T-helper 2 cell treated with Interferon-gamma antibody and Interleukin-4, amounts not matched to agents 100 ng/mL and 5 ng/mL, for 36 hours (primary cell): ENCODE results near the gene PCDHB15. TPM values are rescaled to one million over a fixed set of nuclear protein-coding genes. Genes with fewer than 3 reads are reported as not detected.
"Not testable (repeated sequence)": the region's sequence is repeated elsewhere in the genome, so short reads cannot be mapped to it uniquely, and the experiment has no call there.

Source experiments
- intact Hi-C: fragments of 100-400 bp; cut with micrococcal nuclease; formaldehyde crosslinking; loops from one replicate; pipeline ENCODE4 v1.15.1; 2023
- total RNA-seq: library from RNA; stranded (reverse); gene quantifications from 2 replicates; pipeline ENCODE4 v1.2.3, GENCODE V29; 2022

PCDHB15 gene
- total RNA-seq, 1 donor from 2014 or later = not detected

GRCh38 chr5:141247434-141247833 is 2.2 kb downstream of the PCDHB15 start:
- intact Hi-C loops = not testable (repeated sequence)

DNA sequence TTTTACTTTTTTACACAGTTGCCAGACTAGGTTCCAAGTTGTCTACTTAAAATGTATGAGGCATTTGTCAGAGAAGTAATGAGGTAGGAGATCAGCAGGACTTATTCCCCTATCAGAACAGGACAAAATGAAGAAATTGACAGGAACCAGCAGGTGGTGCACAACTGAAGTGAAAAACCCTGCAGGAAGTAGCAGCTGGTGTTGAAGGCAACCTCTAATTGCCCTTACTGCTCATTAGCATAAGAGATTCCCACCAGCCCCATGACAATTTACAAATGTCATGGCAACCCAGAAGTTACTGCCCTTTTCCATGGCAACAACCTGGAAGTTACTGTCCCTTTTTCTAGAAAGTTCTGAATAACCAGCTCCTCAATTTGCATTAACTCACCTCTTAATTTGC is 5.4 kb downstream of the PCDHB15 start:
- intact Hi-C loops = no loop called here

DNA sequence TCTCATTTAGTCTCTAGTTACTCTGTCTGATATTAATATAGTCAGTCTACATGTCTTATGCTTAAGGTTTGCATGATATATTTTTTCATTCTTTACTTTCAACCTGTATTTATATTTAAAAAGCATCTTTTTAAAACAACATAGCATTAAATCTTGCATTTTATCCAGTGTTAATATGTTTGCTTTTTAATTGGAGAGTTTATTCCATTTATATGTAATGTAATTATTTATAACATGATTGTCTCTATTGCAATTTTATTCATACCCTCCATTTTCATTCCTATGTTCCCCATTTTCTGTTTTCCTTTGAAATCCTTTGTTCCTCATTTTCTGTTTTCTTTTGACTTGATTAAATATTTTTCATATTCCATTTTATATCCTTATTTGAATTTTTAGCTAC is 13.3 kb downstream of the PCDHB15 start:
- intact Hi-C loops = no loop called here

- intact Hi-C loops = no loop called here
Measured at GRCh38 chr5:141258948-141259347, 13.8 kb downstream of the PCDHB15 start.

DNA sequence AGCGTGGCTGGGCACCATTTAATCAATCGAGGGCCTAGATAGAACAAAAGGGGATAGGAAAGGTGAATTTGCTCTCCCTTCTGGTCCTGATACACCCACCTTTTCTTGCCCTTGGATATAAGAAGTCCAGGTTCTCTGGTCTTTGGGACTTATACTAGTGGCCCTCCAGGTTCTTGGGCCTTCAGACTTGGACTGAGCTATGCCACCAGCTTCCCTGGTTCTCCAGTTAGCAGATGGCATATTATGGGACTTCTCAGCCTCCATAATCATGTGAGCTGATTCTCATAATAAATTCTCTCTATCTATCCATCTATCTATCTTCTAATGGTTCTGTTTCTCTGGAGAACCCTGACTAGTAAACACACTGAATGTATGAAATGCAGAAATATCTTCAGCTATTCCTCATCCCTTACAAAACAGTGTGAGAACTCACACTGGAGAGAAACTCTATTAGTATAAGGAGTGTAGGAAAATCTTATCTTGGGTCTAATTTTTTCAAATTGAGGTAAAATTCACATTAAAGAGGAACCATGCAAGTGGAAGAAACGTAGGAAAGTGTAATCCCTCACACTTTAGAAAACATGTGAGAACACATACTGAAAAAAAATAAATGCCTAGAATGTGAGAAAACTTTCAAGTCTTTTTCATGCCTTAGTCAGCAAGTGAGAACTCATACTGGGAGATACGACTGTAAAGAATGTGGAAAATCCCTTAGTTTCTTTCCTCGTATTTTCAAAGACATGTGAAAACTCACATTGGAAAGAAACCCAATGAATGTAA is 15.5 kb downstream of the PCDHB15 start:
- intact Hi-C loops = no loop called here

DNA sequence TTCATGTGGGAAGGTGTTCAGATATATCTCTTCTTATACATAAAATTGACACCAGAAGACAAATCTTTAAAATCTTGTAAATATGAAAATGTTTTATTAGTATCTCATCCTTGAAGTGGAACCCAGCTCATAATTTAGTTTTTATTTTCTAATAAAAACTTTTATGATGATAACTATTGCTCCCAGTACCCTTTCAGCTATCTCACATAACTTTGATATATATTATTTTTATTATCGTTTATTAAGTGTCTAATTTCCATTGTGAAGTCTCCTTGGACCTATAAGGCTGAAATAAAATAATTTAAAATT is 16.0 kb downstream of the PCDHB15 start:
- intact Hi-C loops = no loop called here

DNA sequence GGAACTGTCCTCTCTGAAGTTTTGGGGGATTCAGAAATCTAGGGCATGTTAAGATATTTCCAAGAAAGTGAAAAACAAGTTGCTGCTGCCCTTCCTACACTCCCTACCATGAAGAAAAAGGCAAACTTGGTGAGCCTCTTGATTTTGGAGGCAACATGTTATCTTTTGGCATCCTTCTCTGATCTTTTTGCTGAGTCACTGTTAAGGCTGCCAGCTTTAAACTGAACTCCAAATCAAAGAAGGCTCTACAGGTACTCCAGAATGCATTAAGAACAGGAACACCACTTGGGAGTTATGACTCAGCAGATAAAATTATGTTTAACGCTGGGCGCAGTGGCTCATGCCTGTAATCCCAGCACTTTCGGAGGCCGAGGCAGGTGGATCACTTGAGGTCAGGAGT is 24.0 kb downstream of the PCDHB15 start:
- intact Hi-C loops = no loop called here

DNA sequence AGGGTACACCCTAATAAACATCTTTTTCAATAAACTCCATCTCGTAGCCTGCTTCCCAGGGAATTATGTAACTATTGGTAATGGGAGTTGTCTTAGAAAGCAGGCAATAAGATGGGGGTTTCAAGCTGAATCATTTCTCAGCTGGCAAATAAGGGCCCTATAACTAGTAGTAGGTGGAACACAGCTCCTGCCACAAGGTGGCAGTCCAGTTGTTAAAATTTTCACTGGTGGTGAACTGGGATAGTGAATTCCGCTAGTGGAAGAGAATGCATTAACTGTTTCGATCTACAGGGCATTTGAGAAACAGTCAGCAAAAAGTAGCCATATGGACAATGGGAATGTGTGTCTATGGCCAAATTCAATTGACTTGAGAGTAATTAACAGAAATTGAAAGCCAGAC is 27.7 kb downstream of the PCDHB15 start:
- intact Hi-C loops = no loop called here

- intact Hi-C loops = no loop called here
Measured at GRCh38 chr5:141298376-141298775, 53.2 kb downstream of the PCDHB15 start.

Other genes with a start within 250 kb of the PCDHB15 start
- gene PCDHB1, start 194.0 kb upstream of the PCDHB15 start, total RNA-seq = not detected in 2 replicates
- gene PCDHB2, start 150.8 kb upstream of the PCDHB15 start, total RNA-seq = 0.09 and 0.14 TPM in 2 replicates
- not detected in 2 replicates for gene PCDHB3, start 144.9 kb upstream of the PCDHB15 start, total RNA-seq
- not detected in 2 replicates for gene PCDHB4, start 123.6 kb upstream of the PCDHB15 start, total RNA-seq
- not detected in 2 replicates for gene PCDHB5, start 110.2 kb upstream of the PCDHB15 start, total RNA-seq
- gene PCDHB6, start 95.3 kb upstream of the PCDHB15 start, total RNA-seq = not detected in 2 replicates
- gene PCDHB7, start 72.8 kb upstream of the PCDHB15 start, total RNA-seq = not detected in 2 replicates
- gene PCDHB8, start 67.6 kb upstream of the PCDHB15 start, total RNA-seq = not detected in 2 replicates
- gene PCDHB16, start 63.0 kb upstream of the PCDHB15 start, total RNA-seq = not detected in 2 replicates
- not detected in 2 replicates for gene PCDHB9, start 58.2 kb upstream of the PCDHB15 start, total RNA-seq
- gene PCDHB10, start 53.0 kb upstream of the PCDHB15 start, total RNA-seq = not detected in 2 replicates
- not detected in 2 replicates for gene PCDHB11, start 45.8 kb upstream of the PCDHB15 start, total RNA-seq
- not detected in 2 replicates for gene PCDHB12, start 36.7 kb upstream of the PCDHB15 start, total RNA-seq
- not detected in 2 replicates for gene PCDHB13, start 31.5 kb upstream of the PCDHB15 start, total RNA-seq
- gene PCDHB14, start 22.1 kb upstream of the PCDHB15 start, total RNA-seq = not detected in 2 replicates
- 0.25 and 0.59 TPM in 2 replicates for gene SLC25A2, start 58.7 kb downstream of the PCDHB15 start, total RNA-seq
- 60.8 and 64.9 TPM in 2 replicates for gene TAF7, start 75.4 kb downstream of the PCDHB15 start, total RNA-seq
- 0.09 TPM in 2 replicates for gene PCDHGA1, start 85.1 kb downstream of the PCDHB15 start, total RNA-seq
- gene PCDHGA2, start 93.4 kb downstream of the PCDHB15 start, total RNA-seq = 0.14 and 0.23 TPM in 2 replicates
- gene PCDHGA3, start 98.4 kb downstream of the PCDHB15 start, total RNA-seq = 0.23 and 0.34 TPM in 2 replicates
- 0.18 and 0.20 TPM in 2 replicates for gene PCDHGB1, start 104.7 kb downstream of the PCDHB15 start, total RNA-seq
- 0.43 and 0.45 TPM in 2 replicates for gene PCDHGA4, start 109.6 kb downstream of the PCDHB15 start, total RNA-seq
- gene PCDHGB2, start 114.6 kb downstream of the PCDHB15 start, total RNA-seq = 0.93 and 1.0 TPM in 2 replicates
- 0.41 and 0.55 TPM in 2 replicates for gene PCDHGA5, start 118.8 kb downstream of the PCDHB15 start, total RNA-seq
- 0.59 and 0.93 TPM in 2 replicates for gene PCDHGB3, start 124.8 kb downstream of the PCDHB15 start, total RNA-seq
- gene PCDHGA6, start 128.5 kb downstream of the PCDHB15 start, total RNA-seq = 0.57 and 0.70 TPM in 2 replicates
- 0.30 TPM in 2 replicates for gene PCDHGA7, start 137.3 kb downstream of the PCDHB15 start, total RNA-seq
- gene PCDHGB4, start 142.3 kb downstream of the PCDHB15 start, total RNA-seq = 0.18 and 0.23 TPM in 2 replicates
- 0.18 TPM in 2 replicates for gene PCDHGA8, start 147.2 kb downstream of the PCDHB15 start, total RNA-seq
- 0.55 and 0.61 TPM in 2 replicates for gene PCDHGB5, start 152.6 kb downstream of the PCDHB15 start, total RNA-seq
- 0.25 and 0.34 TPM in 2 replicates for gene PCDHGA9, start 157.4 kb downstream of the PCDHB15 start, total RNA-seq
- 0.25 and 0.41 TPM in 2 replicates for gene PCDHGB6, start 162.6 kb downstream of the PCDHB15 start, total RNA-seq
- gene PCDHGA10, start 167.6 kb downstream of the PCDHB15 start, total RNA-seq = 0.34 and 0.41 TPM in 2 replicates
- gene PCDHGB7, start 172.3 kb downstream of the PCDHB15 start, total RNA-seq = 0.20 and 0.39 TPM in 2 replicates
- gene PCDHGA11, start 175.7 kb downstream of the PCDHB15 start, total RNA-seq = 0.11 and 0.25 TPM in 2 replicates
- 0.16 and 0.18 TPM in 2 replicates for gene PCDHGA12, start 185.1 kb downstream of the PCDHB15 start, total RNA-seq
- gene PCDHGC3, start 230.6 kb downstream of the PCDHB15 start, total RNA-seq = 0.07 and 0.18 TPM in 2 replicates
- gene PCDHGC4, start 239.6 kb downstream of the PCDHB15 start, total RNA-seq = 0.05 TPM in 1 of 2 replicates, not detected in the other
- gene PCDHGC5, start 243.7 kb downstream of the PCDHB15 start, total RNA-seq = not detected in 2 replicates